Activated effector memory CD4-positive, alpha-beta T cell treated with Interleukin-2 at 50 U/mL for 16 hours (primary cell): ENCODE results near the gene SH3D21.
A peak's percentile ranks its signal among the peaks of the same experiment; 100 is the strongest.

Experiments
- DNase-seq: peaks from one replicate; pipeline ENCODE4 v3.0.0-alpha.2; 2020

Gene SH3D21

GRCh38 chr1:36306210-36306901 is at the start of gene SH3D21:
Gene SH3D21, plus strand, starts transcription at chr1:36306368. Its CDS starts 53 bp downstream, at chr1:36306421.
- DNase-seq = peak; percentile 33

GRCh38 chr1:36256558-36257374 is 49.4 kb upstream of the SH3D21 start:
- no peak for DNase-seq

GRCh38 chr1:36257375-36257767 is 48.8 kb upstream of the SH3D21 start:
- no peak for DNase-seq

- no peak for DNase-seq
Observed at GRCh38 chr1:36258960-36259344, 47.2 kb upstream of the SH3D21 start.

- no peak for DNase-seq
Observed at GRCh38 chr1:36268981-36269380, 37.2 kb upstream of the SH3D21 start.

- DNase-seq = no peak
Observed at GRCh38 chr1:36269408-36269838, 36.7 kb upstream of the SH3D21 start.

GRCh38 chr1:36273024-36273423 is 33.1 kb upstream of the SH3D21 start:
- no peak for DNase-seq

- DNase-seq = no peak
Observed at GRCh38 chr1:36274201-36274600, 32.0 kb upstream of the SH3D21 start.

GRCh38 chr1:36276688-36277087 is 29.5 kb upstream of the SH3D21 start:
- DNase-seq = no peak

GRCh38 chr1:36279110-36279788 is 26.9 kb upstream of the SH3D21 start:
- DNase-seq = no peak

- no peak for DNase-seq
Observed at GRCh38 chr1:36279789-36280296, 26.3 kb upstream of the SH3D21 start.

GRCh38 chr1:36284061-36284460 is 22.1 kb upstream of the SH3D21 start:
- no peak for DNase-seq

GRCh38 chr1:36284517-36284916 is 21.7 kb upstream of the SH3D21 start:
- DNase-seq = no peak

- DNase-seq = peak; percentile 18
Observed at GRCh38 chr1:36285443-36286101, 20.6 kb upstream of the SH3D21 start.

GRCh38 chr1:36286802-36287201 is 19.4 kb upstream of the SH3D21 start:
- no peak for DNase-seq

GRCh38 chr1:36287595-36287994 is 18.6 kb upstream of the SH3D21 start:
- DNase-seq = no peak

- DNase-seq = no peak
Observed at GRCh38 chr1:36295390-36295789, 10.8 kb upstream of the SH3D21 start.

GRCh38 chr1:36297062-36297461 is 9.1 kb upstream of the SH3D21 start:
- no peak for DNase-seq

- no peak for DNase-seq
Observed at GRCh38 chr1:36298640-36299039, 7.5 kb upstream of the SH3D21 start.

GRCh38 chr1:36300526-36300925 is 5.6 kb upstream of the SH3D21 start:
- no peak for DNase-seq

- no peak for DNase-seq
Observed at GRCh38 chr1:36301220-36301619, 4.9 kb upstream of the SH3D21 start.

- DNase-seq = no peak
Observed at GRCh38 chr1:36303244-36303643, 2.9 kb upstream of the SH3D21 start.
